HG03196 (cell line): ENCODE data around the gene MAP3K5.

Experiments
- ATAC-seq: cut with Tn5 transposase; IDR thresholded peaks from one replicate; pipeline ENCODE4 v1.9.1; 2021; ENCODE audit not compliant: unreplicated experiment

Gene MAP3K5

DNA sequence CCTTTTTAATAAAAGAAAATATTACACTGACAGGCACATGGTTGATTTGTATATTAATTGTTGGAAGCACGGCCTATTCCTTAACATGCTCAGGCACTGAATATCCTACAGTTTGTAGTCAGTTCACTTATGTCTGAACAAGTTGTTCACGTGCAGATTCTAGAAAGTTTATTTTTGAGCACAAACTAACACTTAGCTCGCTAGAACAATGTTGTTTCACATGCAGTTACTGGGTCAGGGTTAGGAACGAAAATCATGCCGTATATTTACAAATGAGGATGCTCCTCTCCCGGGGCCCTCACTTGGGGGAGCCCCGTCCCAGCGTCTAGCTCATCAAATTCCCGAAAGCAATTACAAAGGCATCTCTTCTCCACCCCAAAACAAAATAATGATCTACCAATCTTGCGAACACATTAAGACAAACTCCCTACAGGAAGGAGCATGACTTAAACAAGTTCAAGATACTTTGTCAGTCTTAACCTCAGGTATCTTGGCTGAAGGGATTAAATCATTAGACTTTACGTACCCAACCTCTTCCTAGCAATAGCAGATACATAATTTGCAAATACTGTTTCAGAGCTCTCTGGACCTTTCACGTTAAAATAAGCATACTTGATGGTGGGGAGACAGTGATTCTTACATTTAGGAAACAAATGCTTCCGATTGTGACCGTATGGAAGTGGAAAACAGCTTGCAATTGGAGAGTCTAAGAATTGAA, 243.5 kb downstream of the MAP3K5 start:
- ATAC-seq: no peak

GRCh38 chr6:136547871-136548270, 244.4 kb downstream of the MAP3K5 start:
- no peak for ATAC-seq

- ATAC-seq: no peak
These were observed 244.9 kb downstream of the MAP3K5 start for GRCh38 chr6:136547336-136547735.

DNA sequence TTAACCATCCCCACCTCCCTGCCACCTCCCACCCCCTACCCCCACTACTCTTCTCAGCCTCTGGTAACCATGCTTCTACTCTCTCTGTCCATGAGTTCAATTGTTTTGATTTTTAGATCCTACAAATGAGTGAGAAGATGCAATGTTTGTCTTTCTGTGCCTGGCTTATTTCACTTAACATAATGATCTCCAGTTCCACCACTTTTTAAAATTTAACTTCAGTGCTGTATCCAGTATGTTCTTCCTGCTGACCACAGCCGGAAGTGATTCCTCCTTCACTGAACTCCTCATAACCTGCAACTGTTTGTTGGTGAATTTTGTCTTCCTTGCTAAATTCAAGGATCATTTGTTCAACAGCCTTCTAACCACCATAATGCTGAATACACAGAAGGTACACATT, 245.9 kb downstream of the MAP3K5 start:
- no peak for ATAC-seq

- ATAC-seq: no peak
These were observed 248.0 kb downstream of the MAP3K5 start for GRCh38 chr6:136544326-136544725.

DNA sequence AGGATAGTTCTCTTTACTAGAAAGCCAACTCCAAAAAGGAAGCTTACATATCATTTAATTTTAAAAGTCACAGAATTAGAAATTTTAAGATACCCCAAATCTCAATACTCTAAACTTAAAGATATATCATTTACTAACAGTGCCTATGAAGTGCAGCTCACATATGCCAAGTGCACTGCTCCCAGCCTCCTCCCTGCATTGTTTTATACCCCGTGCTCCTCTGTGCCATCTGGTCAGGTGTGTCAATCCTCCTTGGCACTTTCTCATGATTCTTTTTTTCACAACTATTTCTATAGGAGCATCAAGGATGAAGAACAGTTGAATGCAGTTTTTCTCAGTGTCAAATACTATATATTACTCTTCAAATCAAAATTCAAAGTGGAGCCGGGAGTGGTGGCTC, 250.9 kb downstream of the MAP3K5 start:
- ATAC-seq: no peak

- ATAC-seq: no peak
These were observed 252.2 kb downstream of the MAP3K5 start for GRCh38 chr6:136539967-136540652.

GRCh38 chr6:136538836-136539235, 253.4 kb downstream of the MAP3K5 start:
- ATAC-seq: no peak

GRCh38 chr6:136535880-136536650, 256.2 kb downstream of the MAP3K5 start:
- no peak for ATAC-seq

GRCh38 chr6:136535017-136535765, 257.1 kb downstream of the MAP3K5 start:
- no peak for ATAC-seq

DNA sequence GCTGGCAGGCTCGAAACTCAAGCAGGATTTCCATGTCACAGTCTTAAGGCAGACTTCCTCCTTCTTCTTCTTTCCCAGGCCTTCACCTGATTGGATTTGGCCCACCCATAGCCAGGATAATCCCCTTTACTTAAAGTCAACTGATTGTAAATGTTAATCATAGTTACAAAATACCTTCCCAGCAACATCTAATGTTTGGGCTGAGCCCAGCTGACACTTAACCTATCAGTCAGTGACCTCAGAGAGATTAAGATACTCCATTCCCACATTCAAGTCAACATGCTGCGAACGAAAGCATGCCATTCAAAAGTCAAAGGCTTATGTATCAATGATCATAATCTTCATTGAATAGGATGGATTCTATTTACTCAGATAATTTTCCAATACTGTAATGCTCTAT, 258.0 kb downstream of the MAP3K5 start:
- no peak for ATAC-seq

- no peak for ATAC-seq
These were observed 258.8 kb downstream of the MAP3K5 start for GRCh38 chr6:136533487-136533886.

DNA sequence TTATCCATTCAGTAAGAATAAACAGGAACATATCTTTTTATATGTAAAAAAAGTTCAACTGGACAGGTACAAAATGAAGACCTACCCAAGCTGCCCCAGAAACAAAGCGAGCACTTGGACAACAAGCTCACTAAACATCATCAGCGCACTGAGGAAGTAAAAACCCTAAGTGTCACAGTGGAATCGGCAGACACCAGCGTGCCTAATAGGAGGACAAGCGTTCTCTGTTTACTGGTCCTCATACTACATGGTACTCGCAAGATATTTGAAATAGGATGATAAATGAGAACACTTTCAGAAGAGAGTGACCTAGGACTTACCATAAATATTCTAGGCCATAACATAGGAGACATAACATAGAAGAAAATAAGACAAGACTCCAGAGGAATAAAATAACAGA, 260.2 kb downstream of the MAP3K5 start:
- no peak for ATAC-seq

GRCh38 chr6:136529710-136530109, 262.6 kb downstream of the MAP3K5 start:
- ATAC-seq: no peak

DNA sequence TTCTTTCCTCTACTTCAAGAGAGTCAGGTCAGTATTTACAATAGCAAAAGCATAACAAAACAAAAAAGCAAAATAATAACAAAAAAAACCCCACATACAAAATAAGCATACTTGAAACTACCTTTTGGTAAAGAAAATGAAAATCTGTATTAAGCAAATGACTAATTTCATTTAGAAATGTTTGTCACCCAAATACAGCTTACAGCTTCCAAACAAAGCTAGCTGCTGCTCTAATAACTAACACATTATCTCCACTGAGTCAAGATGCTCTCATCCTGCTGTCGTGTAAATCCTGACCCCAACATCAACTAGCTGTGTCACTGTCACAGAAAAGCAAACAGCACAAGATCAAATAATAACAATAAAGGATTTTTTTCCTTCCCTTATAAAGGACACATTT, 263.8 kb downstream of the MAP3K5 start:
- ATAC-seq: no peak

DNA sequence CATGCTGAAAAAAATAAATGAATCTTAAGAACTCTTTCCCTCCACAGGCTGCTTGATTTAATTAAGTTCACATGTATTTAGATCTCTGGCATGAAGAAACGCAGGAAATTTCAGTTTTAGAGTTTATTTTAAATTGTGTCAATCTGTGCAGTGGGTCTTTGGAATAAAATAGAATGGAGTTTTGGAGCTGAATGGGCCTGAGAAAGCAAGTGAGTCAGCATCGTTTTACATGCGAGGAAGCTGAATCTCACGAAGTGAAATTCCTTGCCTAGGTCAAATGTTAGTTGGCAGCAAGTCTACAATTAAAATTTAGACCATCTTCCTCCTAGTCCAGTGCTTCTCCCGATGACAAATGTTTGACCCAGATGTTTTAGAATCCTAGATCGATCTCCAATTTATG, 264.4 kb downstream of the MAP3K5 start:
- no peak for ATAC-seq

DNA sequence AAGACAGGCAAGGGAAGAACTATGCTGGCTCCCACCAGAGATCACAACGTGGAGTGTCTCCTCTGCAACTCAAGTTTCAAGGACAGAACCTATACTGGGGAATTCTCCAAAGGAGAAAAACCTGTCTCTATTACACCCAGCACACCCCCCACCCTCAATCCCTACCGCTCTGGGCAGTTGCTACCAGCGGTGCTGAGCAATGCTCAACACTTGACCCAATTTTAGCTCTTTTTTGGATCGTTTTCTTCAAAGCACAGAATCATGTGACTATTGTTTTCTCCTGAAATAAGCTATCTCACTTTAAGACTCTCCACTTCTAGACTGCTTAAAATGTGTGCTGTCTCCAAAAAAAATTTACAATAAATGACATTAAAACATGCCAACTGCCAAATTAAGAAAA, 265.3 kb downstream of the MAP3K5 start:
- no peak for ATAC-seq

DNA sequence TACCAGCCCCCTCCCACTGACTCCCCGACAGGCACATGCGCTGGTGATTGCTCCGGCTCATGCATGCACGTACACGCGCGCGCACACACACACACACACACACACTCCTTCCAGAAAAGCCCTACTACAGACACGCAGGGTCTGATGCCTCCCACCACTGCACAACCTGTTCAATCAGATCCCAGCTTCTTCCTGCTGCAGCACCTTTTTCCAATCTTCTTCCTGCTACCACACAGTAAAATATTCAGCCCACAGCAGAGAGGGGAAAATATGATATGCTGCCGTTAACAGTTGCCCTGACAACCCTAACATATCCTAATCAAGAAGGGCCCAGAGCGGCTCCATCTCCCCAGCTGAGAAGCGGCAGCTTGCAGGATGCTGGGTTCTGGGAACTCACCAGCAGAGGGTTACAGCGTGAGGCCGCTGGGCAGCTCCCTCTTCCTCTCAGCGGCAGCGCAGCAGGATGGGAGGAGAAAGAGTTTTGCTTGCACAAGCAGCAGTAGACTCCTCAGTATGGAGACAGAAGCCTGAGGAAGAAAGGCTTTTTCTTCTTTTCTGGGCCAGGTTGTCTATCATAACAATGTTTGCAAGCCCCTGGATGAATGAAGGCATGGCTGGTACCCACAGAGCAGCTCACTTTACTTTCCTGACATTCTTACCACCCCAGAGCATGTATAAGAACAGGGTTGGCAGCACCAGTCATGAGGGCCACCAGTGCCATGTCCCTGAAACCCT, 265.9 kb downstream of the MAP3K5 start:
- no peak for ATAC-seq

GRCh38 chr6:136525586-136526195, 266.6 kb downstream of the MAP3K5 start:
- ATAC-seq: no peak

DNA sequence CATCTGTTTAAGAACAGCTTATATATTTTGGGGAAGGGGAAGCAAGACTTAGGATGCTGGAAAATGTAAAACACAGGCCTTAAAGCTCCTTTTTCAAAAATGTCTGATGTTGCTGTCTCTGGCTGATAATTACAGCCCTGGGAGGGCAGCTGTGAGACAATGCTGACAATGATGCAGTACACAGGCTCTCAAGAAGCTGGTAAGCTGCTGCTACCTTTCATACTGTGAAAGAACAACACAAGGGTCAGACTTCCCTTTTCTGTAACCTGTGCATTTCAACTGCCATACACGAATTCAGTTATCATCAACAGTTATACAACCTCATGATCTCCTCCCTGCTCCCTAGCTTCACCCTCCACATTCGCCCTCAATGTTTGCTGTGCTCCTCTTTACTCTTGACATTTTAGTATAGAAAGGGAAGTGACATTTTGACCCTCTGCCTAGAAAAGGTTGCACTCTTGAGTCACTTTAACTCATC, 267.3 kb downstream of the MAP3K5 start:
- no peak for ATAC-seq
